H1 (cell line): ENCODE data around the gene MANEAL.

Source experiments
- ATF2 ChIP-seq: IDR thresholded peaks from 2 replicates; pipeline ENCODE4 v1.6.1; 2012; ENCODE audit warnings: low read length, inconsistent platforms
- BACH1 ChIP-seq: IDR thresholded peaks from 2 replicates; pipeline ENCODE4 v1.6.1; 2012; ENCODE audit warnings: low read length, improper control_type of control experiment
- BRCA1 ChIP-seq: IDR thresholded peaks from 2 replicates; pipeline ENCODE4 v1.6.1; 2012; ENCODE audit warnings: low read depth, low read length, improper control_type of control experiment
- CHD1 ChIP-seq: IDR thresholded peaks from 2 replicates; pipeline ENCODE4 v1.6.1; 2012; ENCODE audit warnings: low read depth, low read length, improper control_type of control experiment
- CHD2 ChIP-seq: IDR thresholded peaks from 2 replicates; pipeline ENCODE4 v1.6.1; 2012; ENCODE audit warnings: low read length, improper control_type of control experiment
- CTCF ChIP-seq, 3 experiments: IDR thresholded peaks; 1 replicate in 2 of 3; 2 replicates in 1 of 3; pipeline versions ENCODE4 v1.5.1 to v1.6.1; 2011; ENCODE audit warnings: low read length in 3 of 3, mild to moderate bottlenecking in 3 of 3, inconsistent platforms in 2 of 3, low read depth in 1 of 3, moderate library complexity in 1 of 3; ENCODE audit not compliant: insufficient read depth in 1 of 3; ENCODE audit errors: control extremely low read depth in 1 of 3
- EP300 ChIP-seq, 2 experiments: IDR thresholded peaks; 1 replicate in 1 of 2; 2 replicates in 1 of 2; pipeline ENCODE4 v1.6.1; 2011 to 2012; ENCODE audit warnings: low read depth in 2 of 2, low read length in 2 of 2, mild to moderate bottlenecking in 2 of 2, borderline replicate concordance in 1 of 2, inconsistent platforms in 1 of 2, moderate library complexity in 1 of 2
- EZH2 ChIP-seq: fragments of 200-600 bp; sonication (generic); IDR thresholded peaks from 2 replicates; pipeline ENCODE4 v1.7.1; 2012; ENCODE audit warnings: low read depth, mild to moderate bottlenecking, moderate library complexity, low read length, inconsistent platforms; ENCODE audit not compliant: severe bottlenecking
- HDAC2 ChIP-seq, 2 experiments: fragments of 300-600 bp in 1 of 2; sonication (generic) in 1 of 2; IDR thresholded peaks; 2 replicates each; pipeline ENCODE4 v1.6.1; 2011 to 2012; ENCODE audit warnings: low read depth in 2 of 2, low read length in 2 of 2, mild to moderate bottlenecking in 2 of 2, moderate library complexity in 2 of 2, borderline replicate concordance in 1 of 2, inconsistent platforms in 1 of 2
- POLR2AphosphoS5 ChIP-seq: IDR thresholded peaks from 2 replicates; pipeline ENCODE4 v1.6.1; 2011; ENCODE audit warnings: low read depth, low read length
- SP1 ChIP-seq: IDR thresholded peaks from 2 replicates; pipeline ENCODE4 v1.6.1; 2011; ENCODE audit warnings: low read depth, low read length
- YY1 ChIP-seq: IDR thresholded peaks from 2 replicates; pipeline ENCODE4 v1.6.1; 2011; ENCODE audit warnings: low read depth, mild to moderate bottlenecking, low read length

GRCh38 chr1:37845786-37846185, 52.1 kb downstream of the MANEAL start:
- TF ChIP-seq CTCF (IDR thresholded peaks at IDR 0.05; ENCODE audit: control extremely low read depth in 1 of 3, insufficient read depth in 1 of 3, low read depth in 1 of 3, low read length in 3 of 3) (no peak), EZH2 (no peak), POLR2AphosphoS5 (no peak), SP1 (no peak), BRCA1 (no peak), ATF2 (no peak), CHD2 (no peak), BACH1 (no peak), HDAC2 (IDR thresholded peaks at IDR 0.05; ENCODE audit: borderline replicate concordance in 1 of 2, low read depth in 2 of 2, low read length in 2 of 2) (no peak), CHD1 (no peak), YY1 (no peak), EP300 (IDR thresholded peaks at IDR 0.05; ENCODE audit: borderline replicate concordance in 1 of 2, low read depth in 2 of 2, low read length in 2 of 2) (no peak)
